Left renal cortex interstitium (tissue), 4 donors: ENCODE results near the gene CCDC85B. TPM values are rescaled to one million over a fixed set of nuclear protein-coding genes. Genes with fewer than 3 reads are reported as not detected.
A peak's percentile ranks its signal among the peaks of the same experiment; 100 is the strongest.

Experiments used
- DNase-seq, 4 donors: peaks; one replicate each; pipeline ENCODE4 v3.0.0-alpha.2; 2013; ENCODE audit warnings: low read depth in 4 of 4, low spot score in 2 of 4, missing footprints in 1 of 4
- polyA plus RNA-seq, 4 donors: library from polyadenylated mRNA; unstranded; fragments of 120-200 nt; gene quantifications; one replicate each; pipeline ENCODE4 v1.2.1, GENCODE V29; 2013; ENCODE audit not compliant: insufficient read length in 4 of 4

The CCDC85B gene
- polyA plus RNA-seq, 4 donors, result 7.6 to 19.9 (median 11.7) TPM

GRCh38 chr11:65856689-65857499, 33.6 kb upstream of the CCDC85B start:
- DNase-seq, result peak in 1 of 4 donors; percentile 34

DNA sequence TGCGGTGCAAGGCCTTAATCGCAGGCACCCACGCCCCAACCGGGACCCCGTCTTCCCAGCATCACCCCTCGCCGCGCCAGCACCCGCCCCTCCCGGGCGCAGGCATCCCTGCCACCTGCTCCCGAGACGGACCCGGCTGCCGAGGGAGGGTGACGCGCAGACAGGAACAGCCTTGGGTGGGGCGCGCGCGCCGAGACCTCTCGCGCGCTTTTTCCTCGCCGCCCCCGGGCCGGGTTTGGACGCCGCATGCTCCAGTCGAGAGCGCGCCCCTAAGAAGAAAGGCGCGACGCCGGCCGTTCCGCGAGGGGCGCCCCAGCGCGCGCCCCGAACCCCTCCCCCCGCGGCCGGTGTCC, 33.0 kb upstream of the CCDC85B start:
- DNase-seq, result no peak

DNA sequence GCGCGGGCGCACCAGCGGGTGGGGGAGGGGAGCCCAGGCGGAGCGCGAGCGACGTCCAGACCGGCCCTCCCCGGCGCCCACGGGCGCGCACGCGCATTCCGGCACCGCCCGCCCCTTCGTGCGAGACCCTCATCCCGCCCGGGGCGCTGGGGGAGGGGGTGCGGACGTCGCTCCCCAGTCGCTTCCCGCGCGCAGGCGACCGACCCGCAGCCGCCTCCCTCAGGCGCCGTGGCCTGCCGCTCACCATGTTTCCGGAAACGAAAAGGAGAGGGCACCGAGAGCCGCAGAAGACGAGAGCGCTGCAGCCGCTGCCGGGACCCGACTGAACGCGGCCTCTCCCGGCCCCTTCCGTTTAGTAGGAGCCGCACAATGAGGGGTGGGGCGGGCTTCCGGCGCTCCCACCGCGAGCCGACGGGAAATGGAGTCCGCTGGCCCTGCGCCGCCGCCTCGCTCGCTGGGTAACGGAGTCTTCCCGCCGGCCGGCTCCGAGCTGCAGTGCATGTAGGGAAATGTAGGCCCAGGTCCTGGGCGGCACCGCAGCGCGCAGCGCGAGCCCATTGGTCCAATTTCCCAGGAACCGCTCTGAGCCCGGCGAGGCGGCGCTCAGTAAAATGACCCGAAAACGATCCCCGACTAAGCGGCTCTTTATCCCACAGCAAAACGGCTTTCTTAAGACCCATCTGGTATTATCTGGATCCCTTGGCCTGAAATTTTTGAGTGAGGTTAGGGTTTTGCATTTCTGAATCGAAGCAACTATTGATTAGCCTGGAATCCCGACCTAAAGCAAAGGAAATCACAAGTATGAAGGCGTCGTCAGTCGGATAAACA, 32.4 kb upstream of the CCDC85B start, which contains the start of gene CFL1:
CFL1 (minus strand) TSS at position 328 of the 828 bp plus-strand sequence; CDS start at position 247, 81 bp downstream.
- DNase-seq, result peak; percentile 75 to 93 (median 89)

DNA sequence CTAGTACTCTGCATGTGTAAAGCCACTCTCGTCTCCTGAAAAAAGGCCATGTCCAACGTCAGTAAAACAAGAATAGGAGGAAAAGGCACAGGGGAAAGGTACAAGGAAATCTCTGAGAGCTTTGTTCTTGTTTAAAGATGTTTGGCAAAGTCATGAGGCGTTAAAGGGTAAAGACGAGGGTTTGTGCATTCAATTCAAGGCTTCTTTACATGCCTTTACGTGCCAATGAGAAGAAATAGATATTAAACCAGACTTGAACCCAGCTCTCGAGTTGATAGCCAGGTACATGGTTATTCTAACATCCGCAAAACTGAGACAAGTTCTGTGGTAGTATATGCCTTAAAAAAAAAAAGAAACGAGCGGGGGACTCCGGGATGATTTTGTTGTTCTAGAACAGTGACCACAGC, 31.8 kb upstream of the CCDC85B start:
- DNase-seq, result no peak

- DNase-seq, result peak; percentile 84 to 96 (median 93)
Observed at GRCh38 chr11:65859095-65859811, 31.2 kb upstream of the CCDC85B start.

GRCh38 chr11:65859812-65860277, 30.6 kb upstream of the CCDC85B start:
- no peak for DNase-seq

- DNase-seq, result peak; percentile 86 to 95 (median 91)
Observed at GRCh38 chr11:65860278-65861164, 30.0 kb upstream of the CCDC85B start, which contains the start of gene MUS81. Gene MUS81, plus strand, starts transcription at chr11:65860433. Its CDS starts 321 bp downstream, at chr11:65860754.

GRCh38 chr11:65861165-65861505, 29.3 kb upstream of the CCDC85B start:
- no peak for DNase-seq

DNA sequence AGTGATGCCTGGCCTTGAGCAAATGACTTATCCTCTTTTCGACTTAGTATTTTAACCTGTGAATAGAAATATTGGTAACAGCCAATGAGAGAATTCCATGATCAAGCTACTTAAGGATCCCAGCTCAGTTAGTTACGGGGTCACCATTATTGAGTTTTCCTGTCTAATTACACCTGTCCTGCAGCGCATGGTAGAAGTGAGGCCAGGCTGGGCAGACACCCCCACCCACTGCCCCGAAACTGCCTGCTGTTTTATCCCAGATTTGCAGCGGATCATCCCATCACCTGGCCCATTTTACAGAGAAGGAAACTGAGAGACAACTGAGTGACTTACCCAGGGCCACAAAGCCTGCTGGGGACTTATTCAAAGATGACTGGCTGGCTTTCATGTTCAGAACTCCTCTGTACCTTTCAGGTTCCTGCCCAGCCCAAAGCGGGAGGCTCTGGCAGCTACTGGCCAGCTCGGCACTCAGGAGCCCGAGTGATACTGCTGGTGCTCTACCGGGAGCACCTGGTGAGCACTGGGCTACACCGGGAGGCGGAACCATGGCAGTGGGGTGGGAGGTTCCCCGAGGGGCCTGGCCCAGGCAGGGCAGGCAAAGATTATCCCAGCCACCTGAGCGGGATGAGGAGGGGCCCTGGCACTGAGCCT, 28.8 kb upstream of the CCDC85B start:
- no peak for DNase-seq

GRCh38 chr11:65862191-65862735, 28.2 kb upstream of the CCDC85B start:
- DNase-seq, result no peak

- no peak for DNase-seq
Observed at GRCh38 chr11:65862941-65863888, 27.3 kb upstream of the CCDC85B start.

DNA sequence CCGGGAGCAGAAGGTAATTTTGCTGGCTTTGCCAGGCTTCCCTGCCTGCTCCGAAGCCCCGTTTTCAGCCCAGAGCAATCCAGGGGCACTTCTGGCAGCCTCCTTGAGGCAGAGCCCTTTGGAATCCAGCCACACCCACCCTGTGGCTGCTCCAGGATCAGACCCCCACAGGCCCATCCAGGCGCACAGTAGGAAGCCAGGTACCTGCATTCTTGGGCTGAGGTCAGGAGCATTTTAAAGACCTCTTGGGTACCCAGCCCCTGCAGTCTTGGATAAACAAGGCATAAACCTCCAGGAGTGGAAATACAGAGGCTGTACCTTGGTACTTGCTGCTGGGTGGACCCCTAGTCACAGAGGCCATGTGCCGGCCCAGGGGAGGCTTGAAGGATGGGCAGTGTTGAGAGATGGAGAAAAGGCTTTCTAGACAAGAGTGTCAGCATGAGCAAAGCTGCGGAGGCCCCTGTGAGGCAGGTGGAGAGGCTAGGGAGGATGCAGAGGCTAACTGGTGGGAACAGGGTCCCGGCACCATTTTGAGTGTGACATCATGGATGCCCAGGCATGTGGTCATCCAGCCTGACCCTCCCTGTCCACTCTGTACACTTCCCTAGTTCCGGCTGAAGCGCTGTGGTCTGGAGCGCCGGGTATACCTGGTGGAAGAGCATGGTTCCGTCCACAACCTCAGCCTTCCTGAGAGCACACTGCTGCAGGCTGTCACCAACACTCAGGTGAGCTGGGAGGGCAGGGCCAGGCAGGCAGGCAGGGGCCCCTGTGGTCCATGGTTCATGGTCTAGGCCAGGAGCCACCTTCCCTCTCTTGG, 26.4 kb upstream of the CCDC85B start:
- DNase-seq, result no peak

DNA sequence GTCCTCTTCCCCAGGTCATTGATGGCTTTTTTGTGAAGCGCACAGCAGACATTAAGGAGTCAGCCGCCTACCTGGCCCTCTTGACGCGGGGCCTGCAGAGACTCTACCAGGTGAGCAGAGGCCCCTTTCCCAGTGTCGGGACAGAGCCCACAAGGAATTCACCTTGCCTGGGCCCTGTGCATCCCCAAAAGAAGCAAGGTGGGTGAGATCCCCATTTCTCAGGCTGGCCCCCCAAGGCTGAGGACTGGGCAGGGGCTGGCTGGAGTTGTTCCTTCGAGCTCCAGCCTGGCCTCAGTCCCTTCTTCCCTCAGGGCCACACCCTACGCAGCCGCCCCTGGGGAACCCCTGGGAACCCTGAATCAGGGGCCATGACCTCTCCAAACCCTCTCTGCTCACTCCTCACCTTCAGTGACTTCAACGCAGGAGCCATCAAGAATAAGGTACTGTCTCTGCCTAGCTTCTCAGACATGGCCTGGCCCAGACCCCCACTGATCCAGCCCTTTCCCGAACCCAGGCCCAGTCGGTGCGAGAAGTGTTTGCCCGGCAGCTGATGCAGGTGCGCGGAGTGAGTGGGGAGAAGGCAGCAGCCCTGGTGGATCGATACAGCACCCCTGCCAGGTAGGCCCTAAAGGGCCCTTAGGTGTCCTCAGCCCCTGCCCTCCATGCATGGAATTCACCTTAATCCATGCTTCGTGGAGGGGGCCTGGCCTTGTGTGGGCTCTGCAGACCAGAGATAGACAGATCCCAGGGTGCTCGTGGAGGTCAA, 25.6 kb upstream of the CCDC85B start:
- DNase-seq, result no peak

DNA sequence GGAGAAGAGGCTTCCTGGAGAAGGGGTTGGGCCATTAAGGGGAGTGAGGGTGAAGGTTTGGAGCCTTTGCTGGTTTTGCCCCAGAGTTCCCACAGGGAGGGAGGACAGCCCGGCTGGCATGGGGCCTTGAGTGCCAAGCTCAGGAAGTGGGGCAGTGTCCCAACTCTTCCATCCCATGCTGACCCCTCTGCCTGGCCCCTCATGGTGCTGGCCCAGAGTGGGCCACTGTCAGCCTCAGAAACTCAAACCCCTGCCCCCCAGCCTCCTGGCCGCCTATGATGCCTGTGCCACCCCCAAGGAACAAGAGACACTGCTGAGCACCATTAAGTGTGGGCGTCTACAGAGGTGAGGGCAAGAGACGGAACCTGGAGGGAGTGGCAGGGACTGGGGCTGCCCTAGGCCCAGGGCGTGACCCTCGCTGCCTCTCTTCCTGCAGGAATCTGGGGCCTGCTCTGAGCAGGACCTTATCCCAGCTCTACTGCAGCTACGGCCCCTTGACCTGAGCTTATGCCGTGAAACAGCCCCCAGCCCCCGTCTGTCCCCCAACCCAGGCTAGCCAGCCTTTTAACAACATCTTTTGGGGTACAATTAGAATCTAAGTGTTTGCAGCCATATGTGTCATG, 24.8 kb upstream of the CCDC85B start:
- DNase-seq, result no peak

DNA sequence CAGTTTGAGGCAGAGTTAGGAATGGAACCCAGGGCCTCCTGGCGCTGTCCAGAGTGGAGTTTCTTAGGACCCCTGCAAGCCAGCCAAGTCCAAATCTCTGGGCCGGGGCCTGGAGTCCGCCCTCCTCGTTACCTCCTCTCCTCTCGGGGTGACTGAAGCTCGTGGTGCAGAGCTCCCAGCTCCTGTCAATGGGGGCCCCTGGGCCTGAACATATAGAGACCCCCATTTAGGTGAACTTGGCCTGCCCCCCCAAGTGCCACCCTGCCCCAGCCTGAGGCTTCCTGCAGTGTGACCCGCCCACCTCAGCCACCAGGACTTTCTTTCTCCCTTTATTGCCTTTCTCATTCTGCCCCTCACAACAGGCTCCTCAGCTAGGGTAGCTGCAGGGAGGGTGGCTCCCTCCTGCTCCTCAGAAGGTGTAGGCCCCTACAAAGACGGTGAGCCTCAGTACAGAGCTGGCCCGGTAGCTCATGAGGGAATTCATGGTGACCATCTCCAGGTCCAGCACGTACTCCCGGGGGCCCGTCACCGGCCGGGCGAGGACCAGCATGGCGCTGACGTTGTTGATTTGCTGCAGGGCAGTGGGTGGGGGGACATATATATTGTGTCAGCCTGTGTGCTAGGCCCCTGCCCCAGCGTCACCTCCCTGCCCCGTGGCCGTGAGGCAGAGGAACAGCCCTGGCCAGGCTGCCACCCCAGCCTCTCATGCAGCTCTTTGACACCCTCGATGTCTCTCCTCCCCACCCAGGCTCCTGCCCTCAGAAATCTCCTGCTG, 23.8 kb upstream of the CCDC85B start:
- DNase-seq, result no peak
